Left lung (tissue), 10 donors: ENCODE data around the gene TAPBPL. TPM values are rescaled to one million over a fixed set of nuclear protein-coding genes. Genes with fewer than 3 reads are reported as not detected.

Experiments
- ATAC-seq: fragments of 200-7000 bp; cut with Tn5 transposase; one replicate; pipeline ENCODE4 v1.9.1; 2020; ENCODE audit warnings: moderate library complexity
- DNase-seq, 4 donors: peaks; one replicate each; pipeline ENCODE4 v3.0.0-alpha.2; 2013 to 2020
- H3K27ac ChIP-seq, 2 donors: fragments of 200-600 bp; sonication (generic) in 1 of 2; one replicate each; pipeline versions ENCODE4 v1.5.0 to v1.8.0; 2020 to 2021
- H3K27me3 ChIP-seq, 2 donors: fragments of 200-600 bp; sonication (generic) in 1 of 2; one replicate each; pipeline versions ENCODE4 v1.5.0 to v1.8.0; 2020 to 2021
- H3K36me3 ChIP-seq, 2 donors: fragments of 200-600 bp; sonication (generic) in 1 of 2; one replicate each; pipeline versions ENCODE4 v1.5.0 to v1.8.0; 2020 to 2021
- H3K4me1 ChIP-seq, 2 donors: fragments of 200-600 bp; one replicate each; pipeline ENCODE4 v1.8.0; 2021
- H3K4me3 ChIP-seq, 2 donors: fragments of 200-600 bp; sonication (generic) in 1 of 2; one replicate each; pipeline versions ENCODE4 v1.5.0 to v1.8.0; 2020 to 2021; ENCODE audit warnings: mild to moderate bottlenecking in 1 of 2
- H3K9me3 ChIP-seq, 2 donors: fragments of 200-600 bp; sonication (generic) in 1 of 2; one replicate each; pipeline versions ENCODE4 v1.5.0 to v1.8.0; 2020 to 2021
- intact Hi-C, 2 donors: fragments of 100-400 bp; cut with DNase I; formaldehyde crosslinking; loops; one replicate each; pipeline versions ENCODE4 v1.11.2 to v1.14.2; 2022
- polyA plus RNA-seq, 6 donors: library from polyadenylated mRNA; unstranded; fragments of 120-200 nt; gene quantifications; one replicate each; pipeline ENCODE4 v1.2.1, GENCODE V29; 2013; ENCODE audit not compliant: insufficient read length in 6 of 6
- total RNA-seq, 2 donors: library from RNA; stranded (reverse); fragmentation: NEBNext Ultra II Directional; extraction: Animal tissue kit (Norgen Biotek cat#: 25700); gene quantifications; one replicate each; pipeline ENCODE4 v1.2.1, GENCODE V29; 2021
- TF ChIP-seq, protein P1 (sequence below), 2 donors: fragments of 200-600 bp; sonication (generic) in 1 of 2; IDR thresholded peaks; one replicate each; pipeline versions ENCODE4 v1.5.0 to v1.8.0; 2021; ENCODE audit warnings: antibody characterized with exemption in 2 of 2
- donor health status: DM: no; HTN: yes; CAD: no.
- donor health status: DM: no; HTN: no; CAD: no.

TAPBPL gene
- total and polyA plus RNA-seq, 8 donors: 18.0 to 33.8 (median 19.0) TPM

DNA sequence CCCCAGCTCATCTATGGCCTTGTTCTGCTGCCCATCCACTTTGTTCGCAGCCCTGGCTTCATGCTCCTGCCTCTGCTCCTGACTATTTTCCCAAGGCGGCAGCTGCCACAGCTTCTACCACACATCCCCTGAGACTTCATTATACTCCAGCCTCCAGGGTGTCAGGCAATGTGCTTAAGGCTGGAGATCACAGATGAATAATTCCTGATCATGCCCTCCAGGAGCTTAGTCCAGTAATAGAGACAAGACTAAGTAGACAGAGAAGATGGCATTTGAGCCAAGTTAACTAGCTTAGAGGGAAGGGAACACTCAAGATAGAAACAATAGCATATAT, 7.1 kb downstream of the TAPBPL start:
- intact Hi-C loops: loop anchor here in 1 of 2 donors (10.0 kb wide), 1 partner anchor 134 kb away; no protein-coding TSS in a partner anchor
- Histone ChIP-seq H3K36me3 (peaks cover 0 to 98% of the 10 kb centered on the region in 2 donors), H3K4me1 (peaks cover 3 to 46% of the 10 kb centered on the region in 2 donors), H3K4me3 (no peak overlapping the region), H3K27ac (peak overlapping the region in 1 of 2 donors; percentile 87), H3K27me3 (no peaks in the 10 kb centered on the region), H3K9me3 (no peaks in the 10 kb centered on the region)
- DNase-seq: no peak
- TF ChIP-seq, protein P1, sequence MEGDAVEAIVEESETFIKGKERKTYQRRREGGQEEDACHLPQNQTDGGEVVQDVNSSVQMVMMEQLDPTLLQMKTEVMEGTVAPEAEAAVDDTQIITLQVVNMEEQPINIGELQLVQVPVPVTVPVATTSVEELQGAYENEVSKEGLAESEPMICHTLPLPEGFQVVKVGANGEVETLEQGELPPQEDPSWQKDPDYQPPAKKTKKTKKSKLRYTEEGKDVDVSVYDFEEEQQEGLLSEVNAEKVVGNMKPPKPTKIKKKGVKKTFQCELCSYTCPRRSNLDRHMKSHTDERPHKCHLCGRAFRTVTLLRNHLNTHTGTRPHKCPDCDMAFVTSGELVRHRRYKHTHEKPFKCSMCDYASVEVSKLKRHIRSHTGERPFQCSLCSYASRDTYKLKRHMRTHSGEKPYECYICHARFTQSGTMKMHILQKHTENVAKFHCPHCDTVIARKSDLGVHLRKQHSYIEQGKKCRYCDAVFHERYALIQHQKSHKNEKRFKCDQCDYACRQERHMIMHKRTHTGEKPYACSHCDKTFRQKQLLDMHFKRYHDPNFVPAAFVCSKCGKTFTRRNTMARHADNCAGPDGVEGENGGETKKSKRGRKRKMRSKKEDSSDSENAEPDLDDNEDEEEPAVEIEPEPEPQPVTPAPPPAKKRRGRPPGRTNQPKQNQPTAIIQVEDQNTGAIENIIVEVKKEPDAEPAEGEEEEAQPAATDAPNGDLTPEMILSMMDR (IDR thresholded peaks at IDR 0.05): no peak
- no peak for ATAC-seq

DNA sequence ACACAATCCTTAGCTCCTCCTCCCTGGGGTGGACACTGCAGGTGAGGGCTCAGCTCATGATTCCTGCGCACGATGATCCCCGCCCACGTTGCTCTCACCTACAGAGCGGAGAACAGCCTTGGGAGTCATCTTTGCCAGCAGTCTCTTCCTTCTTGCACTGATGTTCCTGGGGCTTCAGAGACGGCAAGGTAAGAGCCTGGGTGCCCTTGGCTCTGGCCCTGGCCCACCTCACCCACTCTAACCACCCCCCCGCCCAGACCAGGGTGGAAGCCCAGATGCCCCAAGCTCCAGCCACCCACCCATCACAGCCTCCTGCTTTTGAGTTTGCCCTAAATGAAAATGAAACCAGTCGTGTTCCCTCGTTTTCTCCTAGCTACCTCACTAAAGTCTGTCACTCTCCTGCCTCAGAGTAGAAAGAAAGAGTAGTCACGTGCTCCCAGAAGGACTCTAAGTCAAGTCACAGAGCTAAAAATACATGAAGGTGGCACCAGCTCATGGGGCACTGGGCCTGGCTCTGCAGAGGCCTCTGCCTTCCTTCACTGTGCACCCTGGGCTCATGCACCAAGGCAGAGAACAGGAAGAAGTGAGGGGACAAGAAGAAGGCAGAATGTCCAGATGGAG, 9.0 kb downstream of the TAPBPL start:
- ATAC-seq (no peak), DNase-seq (no peak)
- Histone ChIP-seq H3K27ac (peak overlapping the region; percentile 37 to 87), H3K4me1 (peaks cover 3 to 55% of the 10 kb centered on the region in 2 donors), H3K4me3 (no peak overlapping the region), H3K36me3 (peaks cover 0 to 97% of the 10 kb centered on the region in 2 donors), H3K9me3 (no peaks in the 10 kb centered on the region), H3K27me3 (no peaks in the 10 kb centered on the region)
- TF ChIP-seq, protein P1 (IDR thresholded peaks at IDR 0.05): no peak
- intact Hi-C loops: no loop called here

DNA sequence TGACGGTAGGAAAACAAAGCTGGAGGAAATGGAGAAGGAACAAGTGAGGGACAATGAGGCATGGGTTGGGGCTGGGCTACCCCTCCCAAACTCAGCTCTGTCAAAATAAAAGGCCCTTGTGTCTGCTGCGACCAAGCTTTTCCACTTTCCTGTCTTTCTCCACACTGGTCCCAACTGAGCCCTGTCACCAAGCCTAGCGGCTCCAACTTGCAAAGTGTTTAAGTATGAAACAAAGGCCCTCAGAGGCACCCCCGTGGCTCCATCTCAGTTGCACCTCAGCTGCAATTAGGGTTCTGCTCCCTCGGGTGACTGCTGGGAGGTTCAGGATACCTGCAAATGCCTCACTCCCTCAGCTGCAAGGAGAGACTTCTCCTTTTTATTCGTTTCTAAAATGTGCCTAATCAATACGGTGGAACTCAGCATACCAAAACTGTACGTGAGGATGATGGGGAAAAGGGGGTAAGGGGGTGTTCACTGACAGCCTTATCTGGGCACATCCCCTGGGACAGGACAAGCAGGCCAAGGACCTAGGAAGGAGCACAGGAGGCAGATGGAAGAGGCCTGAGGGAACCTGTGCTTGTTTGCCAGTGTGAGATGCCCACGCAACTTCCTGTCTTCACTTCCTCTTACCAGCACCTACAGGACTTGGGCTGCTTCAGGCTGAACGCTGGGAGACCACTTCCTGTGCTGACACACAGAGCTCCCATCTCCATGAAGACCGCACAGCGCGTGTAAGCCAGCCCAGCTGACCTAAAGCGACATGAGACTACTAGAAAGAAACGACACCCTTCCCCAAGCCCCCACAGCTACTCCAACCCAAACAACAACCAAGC, 9.8 kb downstream of the TAPBPL start:
- no peaks in the 10 kb centered on the region for H3K27me3 ChIP-seq
- H3K4me3 ChIP-seq: no peak overlapping the region
- peak in 3 of 4 donors; percentile 32 to 86 (median 83) for DNase-seq
- TF ChIP-seq, protein P1 (IDR thresholded peaks at IDR 0.05): no peak
- H3K36me3 ChIP-seq: peaks cover 0 to 93% of the 10 kb centered on the region in 2 donors
- ATAC-seq: peak; percentile 68
- no peaks in the 10 kb centered on the region for H3K9me3 ChIP-seq
- H3K4me1 ChIP-seq: peaks cover 3 to 63% of the 10 kb centered on the region in 2 donors
- intact Hi-C loops: no loop called here
- peak overlapping the region; percentile 37 to 87 for H3K27ac ChIP-seq

DNA sequence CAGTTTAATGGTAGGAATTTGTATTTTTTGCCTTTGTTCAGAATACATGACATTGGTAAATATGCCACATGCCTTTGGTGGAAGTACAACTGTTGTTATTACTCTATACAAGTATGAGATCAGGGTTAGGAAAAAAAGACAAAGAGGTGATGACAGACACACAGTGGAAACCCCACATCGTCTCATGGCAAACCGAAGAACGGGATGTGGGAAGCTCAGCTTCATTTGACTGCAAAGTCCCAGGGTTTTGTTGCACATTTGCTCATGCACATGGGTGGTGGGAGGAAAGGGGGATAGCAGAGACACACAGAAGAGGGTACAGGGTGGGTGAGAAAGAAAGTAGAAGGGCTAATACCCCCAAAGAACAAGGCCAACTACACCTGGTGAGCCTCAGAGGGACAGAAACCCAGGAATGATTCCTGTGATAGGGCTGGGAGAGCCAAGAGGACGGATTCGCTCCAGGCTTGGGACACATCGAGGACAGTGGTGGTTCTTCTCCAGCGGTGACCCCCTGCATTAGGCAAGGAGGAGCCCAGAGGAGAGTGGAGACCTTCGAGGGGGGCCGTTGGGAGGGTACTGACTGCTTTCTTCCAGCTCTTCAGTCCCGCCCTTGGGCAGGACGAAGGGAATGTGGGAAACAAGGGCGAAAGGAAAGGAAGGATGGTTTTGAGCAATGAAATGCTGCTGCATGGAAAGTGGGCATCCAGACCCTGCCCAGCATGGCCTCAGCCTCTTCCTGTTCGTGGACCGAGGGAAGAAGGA, 10.6 kb downstream of the TAPBPL start:
- no peak overlapping the region for H3K4me3 ChIP-seq
- peaks cover 3 to 67% of the 10 kb centered on the region in 2 donors for H3K4me1 ChIP-seq
- intact Hi-C loops: no loop called here
- no peaks in the 10 kb centered on the region for H3K9me3 ChIP-seq
- H3K27me3 ChIP-seq: no peaks in the 10 kb centered on the region
- DNase-seq: no peak
- peaks cover 0 to 85% of the 10 kb centered on the region in 2 donors for H3K36me3 ChIP-seq
- ATAC-seq: no peak
- peak overlapping the region; percentile 37 to 87 for H3K27ac ChIP-seq
- TF ChIP-seq, protein P1 (IDR thresholded peaks at IDR 0.05): no peak
